Measurements from ENCODE around the gene STEAP3. TPM values are rescaled to one million over a fixed set of nuclear protein-coding genes. Genes with fewer than 3 reads are reported as not detected.

Gene STEAP3
- total RNA-seq, 1 experiment from 2014 or later, result 24.0 TPM

- no peak for TF ChIP-seq ARID4B (CRISPR knock-in tag; IDR thresholded peaks at IDR 0.05; ENCODE audit: borderline replicate concordance)
- no peak for TF ChIP-seq TEAD4 (CRISPR knock-in tag; IDR thresholded peaks at IDR 0.05)
- no peak for TF ChIP-seq ZNF281 (CRISPR knock-in tag; IDR thresholded peaks at IDR 0.05)
- TF ChIP-seq E2F5 (CRISPR knock-in tag; IDR thresholded peaks at IDR 0.05), result no peak
- TF ChIP-seq E2F4 (CRISPR knock-in tag; IDR thresholded peaks at IDR 0.05; ENCODE audit: borderline replicate concordance, low read depth), result no peak
These were observed 8.5 kb downstream of the STEAP3 start (continued) for GRCh38 chr2:119231975-119232665.

- peaks cover 53% of the 10 kb centered on the region for H3K4me1 Mint-ChIP-seq
- no peak for ATAC-seq
- CTCF ChIA-PET, result interaction anchor here (0.9 kb wide), 1 partner anchor 10 kb away, joined by 3 read pairs; no protein-coding TSS in a partner anchor
- DNase-seq (ENCODE audit: low spot score), result no peak
- no peaks in the 10 kb centered on the region for H3K36me3 Mint-ChIP-seq
- no peaks in the 10 kb centered on the region for H3K9me3 Mint-ChIP-seq
- H3K27ac Mint-ChIP-seq, result no peak overlapping the region
- no peak overlapping the region for H3K4me3 Mint-ChIP-seq
- no peaks in the 10 kb centered on the region for H3K27me3 Mint-ChIP-seq (ENCODE audit: low read depth)
- POLR2A ChIA-PET, result no interaction called here
- TF ChIP-seq CREM (CRISPR knock-in tag; IDR thresholded peaks at IDR 0.05) (no peak), FOXK1 (CRISPR knock-in tag; IDR thresholded peaks at IDR 0.05) (no peak), ATF6 (CRISPR knock-in tag; IDR thresholded peaks at IDR 0.05) (no peak), E2F5 (CRISPR knock-in tag; IDR thresholded peaks at IDR 0.05) (no peak), ATF1 (CRISPR knock-in tag; IDR thresholded peaks at IDR 0.05) (no peak), ARID4B (CRISPR knock-in tag; IDR thresholded peaks at IDR 0.05; ENCODE audit: borderline replicate concordance) (no peak), TP53 (CRISPR knock-in tag; IDR thresholded peaks at IDR 0.05) (no peak), IRF1 (CRISPR knock-in tag; IDR thresholded peaks at IDR 0.05) (no peak), ZNF423 (CRISPR knock-in tag; IDR thresholded peaks at IDR 0.05) (no peak), ZNF396 (CRISPR knock-in tag; IDR thresholded peaks at IDR 0.05; ENCODE audit: borderline replicate concordance) (no peak), USF2 (CRISPR knock-in tag; IDR thresholded peaks at IDR 0.05) (no peak), MAX (CRISPR knock-in tag; IDR thresholded peaks at IDR 0.05) (no peak)
These were observed 9.0 kb downstream of the STEAP3 start for GRCh38 chr2:119232666-119232993.
